Activated naive CD8-positive, alpha-beta T cell treated with anti-CD3 and anti-CD28 coated beads for 36 hours (primary cell): ENCODE measurements around the gene UNC5B. TPM values are rescaled to one million over a fixed set of nuclear protein-coding genes. Genes with fewer than 3 reads are reported as not detected.
A peak's percentile ranks its signal among the peaks of the same experiment; 100 is the strongest.

Experiments used
- DNase-seq: peaks from one replicate; pipeline ENCODE4 v3.0.0; 2021
- H3K27ac Mint-ChIP-seq: one replicate; pipeline ENCODE4 v1.8.0; 2022; ENCODE audit warnings: mild to moderate bottlenecking, moderate library complexity, mixed read lengths
- H3K27me3 Mint-ChIP-seq: one replicate; pipeline ENCODE4 v1.8.0; 2022; ENCODE audit warnings: mild to moderate bottlenecking, mixed read lengths
- H3K36me3 Mint-ChIP-seq: one replicate; pipeline ENCODE4 v1.8.0; 2021; ENCODE audit warnings: mild to moderate bottlenecking, mixed read lengths
- H3K4me1 Mint-ChIP-seq: one replicate; pipeline ENCODE4 v1.8.0; 2021; ENCODE audit warnings: mixed read lengths
- H3K4me3 Mint-ChIP-seq: one replicate; pipeline ENCODE4 v1.8.0; 2022; ENCODE audit warnings: mild to moderate bottlenecking, moderate library complexity, mixed read lengths
- H3K9me3 Mint-ChIP-seq: one replicate; pipeline ENCODE4 v1.8.0; 2022; ENCODE audit warnings: mixed read lengths
- total RNA-seq, 2 experiments: library from RNA; stranded (reverse); gene quantifications; one replicate each; pipeline ENCODE4 v1.2.3, GENCODE V29; 2021

The UNC5B gene
- total RNA-seq, 2 experiments from 2014 or later = 0.04 TPM; not detected in 1

DNA sequence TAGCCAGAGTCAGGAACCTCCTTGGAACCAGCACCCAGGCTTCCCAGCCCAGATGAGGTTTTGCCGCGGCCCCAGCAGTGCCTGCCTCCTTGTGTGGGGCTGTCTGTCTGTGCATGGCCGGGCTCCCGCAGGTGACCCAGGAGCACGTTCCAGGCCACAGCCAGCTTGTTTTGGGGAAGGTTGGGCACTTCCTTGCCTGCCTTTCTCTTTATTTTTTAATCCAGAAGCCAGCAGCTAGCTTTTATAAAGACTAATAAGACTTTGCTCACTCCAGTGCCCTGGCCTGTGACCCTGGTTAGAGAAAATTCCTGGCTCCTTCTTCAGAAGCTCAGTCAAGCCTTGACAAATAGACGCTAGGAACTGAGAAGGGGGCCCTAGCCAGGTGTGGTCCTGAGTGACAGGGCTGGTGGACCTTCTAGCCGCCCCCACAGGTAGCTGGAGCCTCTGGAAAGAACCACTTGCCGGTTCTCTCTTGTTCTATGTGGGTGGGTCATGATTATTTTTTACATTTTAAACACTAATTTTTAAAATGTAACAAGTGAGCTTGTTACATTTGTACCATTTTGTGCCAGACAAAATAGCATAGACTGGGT lies 107.5 kb downstream of the UNC5B start:
- H3K9me3 Mint-ChIP-seq = no peaks in the 10 kb centered on the region
- peaks cover 41% of the 10 kb centered on the region for H3K4me1 Mint-ChIP-seq
- H3K4me3 Mint-ChIP-seq = peak overlapping the region; percentile 97
- no peak overlapping the region for H3K27ac Mint-ChIP-seq
- DNase-seq = no peak
- peaks cover 13% of the 10 kb centered on the region for H3K36me3 Mint-ChIP-seq
- H3K27me3 Mint-ChIP-seq = no peaks in the 10 kb centered on the region

DNA sequence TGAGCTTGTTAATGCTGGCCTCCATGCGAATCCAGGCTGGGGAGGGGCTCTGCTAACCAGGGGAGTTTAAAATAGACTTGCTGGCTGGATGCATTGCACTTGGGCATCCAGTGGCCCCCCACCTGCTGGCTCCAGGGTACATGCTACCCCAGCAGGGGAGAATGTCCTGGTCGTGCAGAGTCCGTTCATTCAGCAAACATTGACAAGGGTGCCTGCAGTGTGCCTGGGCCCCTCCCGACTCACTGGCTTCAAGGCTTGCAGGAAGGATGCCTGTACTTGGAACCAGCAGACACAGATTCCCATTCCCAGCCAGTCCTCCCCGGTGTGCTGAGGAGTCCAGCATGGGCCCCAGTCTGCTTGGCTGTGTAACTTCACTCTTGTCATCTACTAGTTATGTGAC lies 108.2 kb downstream of the UNC5B start:
- Mint-ChIP-seq H3K27ac (no peak overlapping the region), H3K36me3 (peaks cover 13% of the 10 kb centered on the region), H3K27me3 (no peaks in the 10 kb centered on the region), H3K9me3 (no peaks in the 10 kb centered on the region), H3K4me1 (peaks cover 40% of the 10 kb centered on the region), H3K4me3 (peak overlapping the region; percentile 19)
- DNase-seq = no peak

- Mint-ChIP-seq H3K36me3 (peaks cover 13% of the 10 kb centered on the region), H3K9me3 (no peaks in the 10 kb centered on the region), H3K27ac (no peak overlapping the region), H3K4me3 (no peak overlapping the region), H3K27me3 (no peaks in the 10 kb centered on the region), H3K4me1 (peaks cover 32% of the 10 kb centered on the region)
- no peak for DNase-seq
Measured at GRCh38 chr10:71321386-71321785, 109.0 kb downstream of the UNC5B start.

DNA sequence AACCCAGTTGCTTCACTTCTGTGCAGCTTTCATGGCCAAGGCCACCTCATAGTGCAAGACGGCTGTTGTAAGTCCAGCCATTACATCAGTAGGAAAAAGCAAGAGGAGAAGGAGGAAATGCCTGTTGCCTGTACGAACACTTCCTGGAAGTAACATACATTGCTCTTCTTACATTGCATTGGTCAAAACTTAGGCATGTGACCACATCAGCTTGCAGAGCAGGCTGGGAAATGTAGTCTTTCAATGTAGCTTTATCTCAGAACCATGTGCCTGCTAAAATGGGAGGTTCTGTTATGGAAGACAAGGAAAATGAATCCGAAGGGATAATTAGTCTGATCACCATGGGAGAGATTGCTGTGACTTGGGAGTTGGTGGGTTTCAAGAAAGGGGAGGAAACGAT lies 111.0 kb downstream of the UNC5B start:
- Mint-ChIP-seq H3K4me3 (peak overlapping the region; percentile 1), H3K27ac (peak overlapping the region; percentile 16), H3K9me3 (no peaks in the 10 kb centered on the region), H3K27me3 (no peaks in the 10 kb centered on the region), H3K4me1 (peaks cover 24% of the 10 kb centered on the region), H3K36me3 (peaks cover 13% of the 10 kb centered on the region)
- no peak for DNase-seq

- no peak for DNase-seq
- no peaks in the 10 kb centered on the region for H3K9me3 Mint-ChIP-seq
- H3K4me3 Mint-ChIP-seq = no peak overlapping the region
- H3K4me1 Mint-ChIP-seq = peaks cover 21% of the 10 kb centered on the region
- H3K36me3 Mint-ChIP-seq = peaks cover 13% of the 10 kb centered on the region
- H3K27me3 Mint-ChIP-seq = no peaks in the 10 kb centered on the region
- H3K27ac Mint-ChIP-seq = no peak overlapping the region
Measured at GRCh38 chr10:71324743-71325142, 112.4 kb downstream of the UNC5B start.

- Mint-ChIP-seq H3K9me3 (no peaks in the 10 kb centered on the region), H3K4me3 (no peak overlapping the region), H3K27me3 (no peaks in the 10 kb centered on the region), H3K27ac (no peak overlapping the region), H3K4me1 (peaks cover 17% of the 10 kb centered on the region), H3K36me3 (peaks cover 13% of the 10 kb centered on the region)
- DNase-seq = no peak
Measured at GRCh38 chr10:71325267-71325666, 112.9 kb downstream of the UNC5B start.

DNA sequence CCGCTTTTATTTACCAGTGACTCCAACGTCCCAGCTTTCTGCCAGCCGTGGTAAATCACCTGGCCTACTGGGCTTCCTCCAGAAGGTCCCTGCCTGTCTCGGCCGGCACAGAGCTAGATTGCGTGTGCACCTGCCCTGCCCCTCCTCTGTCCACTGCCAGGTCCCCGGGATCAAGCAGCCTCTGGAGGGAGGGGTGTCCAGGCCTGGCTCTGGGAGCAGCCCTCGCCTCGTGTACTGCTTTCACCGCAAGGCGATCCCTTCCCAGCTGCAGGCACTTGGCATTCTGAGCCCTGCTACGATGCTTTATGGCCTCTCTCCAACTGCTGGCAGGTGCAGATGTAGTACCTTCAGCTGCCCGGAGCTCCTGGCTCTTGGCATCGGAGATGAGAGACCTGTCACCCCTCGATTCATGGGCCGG lies 114.1 kb downstream of the UNC5B start:
- Mint-ChIP-seq H3K4me1 (peaks cover 12% of the 10 kb centered on the region), H3K4me3 (no peak overlapping the region), H3K36me3 (peaks cover 13% of the 10 kb centered on the region), H3K27me3 (no peaks in the 10 kb centered on the region), H3K9me3 (no peaks in the 10 kb centered on the region), H3K27ac (no peak overlapping the region)
- DNase-seq = no peak

- H3K36me3 Mint-ChIP-seq = peaks cover 4% of the 10 kb centered on the region
- H3K4me3 Mint-ChIP-seq = no peak overlapping the region
Measured at GRCh38 chr10:71330789-71331404, 118.5 kb downstream of the UNC5B start.

DNA sequence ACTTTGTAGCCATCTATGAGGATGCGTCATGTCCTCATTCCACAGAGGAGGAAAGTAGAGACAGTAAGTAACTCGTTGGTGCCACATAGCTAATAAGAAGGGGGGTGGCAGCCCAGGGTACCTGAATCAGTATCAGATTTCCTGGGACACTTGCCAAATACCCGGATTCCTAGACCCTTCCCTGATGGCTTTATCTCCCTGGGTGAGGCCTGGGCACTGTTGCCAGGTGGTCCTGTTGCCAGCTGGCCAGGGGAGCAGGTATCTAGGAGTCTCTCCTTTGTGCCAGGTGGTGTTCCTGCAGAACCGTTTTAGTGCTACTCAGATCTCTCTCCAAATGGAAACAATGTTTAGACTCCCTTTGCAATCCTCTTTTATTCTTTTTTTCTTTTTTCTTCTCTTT lies 119.4 kb downstream of the UNC5B start:
- no peak for DNase-seq
- no peak overlapping the region for H3K27ac Mint-ChIP-seq
- H3K36me3 Mint-ChIP-seq = peaks cover 4% of the 10 kb centered on the region
- H3K4me1 Mint-ChIP-seq = no peaks in the 10 kb centered on the region
- H3K4me3 Mint-ChIP-seq = no peak overlapping the region
- H3K9me3 Mint-ChIP-seq = no peaks in the 10 kb centered on the region
- H3K27me3 Mint-ChIP-seq = no peaks in the 10 kb centered on the region

More at GRCh38 chr10:71330789-71331404, 118.5 kb downstream of the UNC5B start:
- no peak overlapping the region for H3K27ac Mint-ChIP-seq
- DNase-seq = no peak
- no peaks in the 10 kb centered on the region for H3K4me1 Mint-ChIP-seq
- H3K27me3 Mint-ChIP-seq = no peaks in the 10 kb centered on the region
- H3K9me3 Mint-ChIP-seq = no peaks in the 10 kb centered on the region

GRCh38 chr10:71332466-71332865 lies 120.1 kb downstream of the UNC5B start:
- Mint-ChIP-seq H3K27ac (no peak overlapping the region), H3K36me3 (peaks cover 4% of the 10 kb centered on the region), H3K4me3 (no peak overlapping the region), H3K4me1 (no peaks in the 10 kb centered on the region), H3K27me3 (no peaks in the 10 kb centered on the region), H3K9me3 (no peaks in the 10 kb centered on the region)
- no peak for DNase-seq

GRCh38 chr10:71333129-71333887 lies 120.9 kb downstream of the UNC5B start:
- H3K27ac Mint-ChIP-seq = no peak overlapping the region
- H3K4me3 Mint-ChIP-seq = no peak overlapping the region
- H3K4me1 Mint-ChIP-seq = no peaks in the 10 kb centered on the region
- no peaks in the 10 kb centered on the region for H3K27me3 Mint-ChIP-seq
- H3K36me3 Mint-ChIP-seq = peaks cover 4% of the 10 kb centered on the region
- no peaks in the 10 kb centered on the region for H3K9me3 Mint-ChIP-seq
- DNase-seq = no peak

DNA sequence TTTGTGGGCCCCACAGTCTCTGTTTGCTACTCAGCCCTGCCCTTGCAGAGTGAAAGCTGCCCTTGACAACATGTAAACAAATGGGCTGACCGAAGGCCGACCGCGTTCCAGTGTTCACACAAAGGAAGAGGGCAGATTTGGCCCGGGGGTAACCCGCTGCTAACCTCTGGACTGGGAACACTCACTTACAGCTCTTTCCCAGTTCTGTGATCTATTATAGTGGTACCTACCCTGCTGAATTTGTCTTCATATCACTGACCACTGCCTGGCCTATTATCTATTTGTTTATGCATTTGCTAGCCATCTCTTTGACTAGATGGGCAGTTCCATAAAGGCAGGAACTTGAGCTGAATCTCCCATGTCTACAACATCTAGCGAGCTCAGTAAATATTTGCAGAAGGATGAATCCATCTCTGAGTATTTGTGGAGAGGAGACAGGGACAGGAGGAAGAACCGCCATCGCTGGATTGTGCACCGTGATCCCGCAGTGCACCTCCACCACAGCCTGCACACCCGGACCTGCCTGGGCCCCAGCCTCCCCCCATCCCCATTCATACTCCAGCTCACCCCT lies 121.9 kb downstream of the UNC5B start:
- Mint-ChIP-seq H3K9me3 (no peaks in the 10 kb centered on the region), H3K36me3 (peaks cover 4% of the 10 kb centered on the region), H3K4me1 (no peaks in the 10 kb centered on the region), H3K27me3 (no peaks in the 10 kb centered on the region), H3K4me3 (no peak overlapping the region), H3K27ac (no peak overlapping the region)
- no peak for DNase-seq

DNA sequence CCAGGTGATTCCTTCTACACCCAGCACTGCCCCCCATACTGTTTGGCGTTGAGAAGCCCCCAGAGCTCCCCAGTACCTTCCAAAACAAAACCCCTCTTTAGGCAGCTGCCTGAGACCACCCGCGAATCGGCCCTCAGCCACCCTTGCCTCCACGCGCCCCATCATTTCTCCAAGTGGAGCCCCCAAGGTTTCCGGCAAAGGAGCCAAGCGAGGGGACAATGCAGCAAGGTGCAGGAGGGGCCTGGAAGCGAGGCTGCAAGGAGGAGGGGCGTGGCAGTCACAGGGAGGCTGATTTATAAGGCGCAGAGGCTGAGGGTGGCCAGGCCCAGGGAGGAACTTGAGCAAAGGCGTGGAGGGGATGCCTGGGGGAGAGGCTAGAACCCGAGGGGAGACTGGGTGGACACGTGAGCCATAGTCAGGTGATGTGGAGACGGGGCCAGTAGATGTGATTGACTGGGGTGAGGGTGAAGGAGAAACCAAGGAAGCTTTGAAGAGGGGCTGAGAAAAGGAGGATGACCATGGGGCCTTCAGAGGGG lies 122.9 kb downstream of the UNC5B start:
- Mint-ChIP-seq H3K36me3 (peaks cover 4% of the 10 kb centered on the region), H3K4me1 (no peaks in the 10 kb centered on the region), H3K27ac (no peak overlapping the region), H3K27me3 (no peaks in the 10 kb centered on the region), H3K9me3 (no peaks in the 10 kb centered on the region), H3K4me3 (no peak overlapping the region)
- DNase-seq = no peak

DNA sequence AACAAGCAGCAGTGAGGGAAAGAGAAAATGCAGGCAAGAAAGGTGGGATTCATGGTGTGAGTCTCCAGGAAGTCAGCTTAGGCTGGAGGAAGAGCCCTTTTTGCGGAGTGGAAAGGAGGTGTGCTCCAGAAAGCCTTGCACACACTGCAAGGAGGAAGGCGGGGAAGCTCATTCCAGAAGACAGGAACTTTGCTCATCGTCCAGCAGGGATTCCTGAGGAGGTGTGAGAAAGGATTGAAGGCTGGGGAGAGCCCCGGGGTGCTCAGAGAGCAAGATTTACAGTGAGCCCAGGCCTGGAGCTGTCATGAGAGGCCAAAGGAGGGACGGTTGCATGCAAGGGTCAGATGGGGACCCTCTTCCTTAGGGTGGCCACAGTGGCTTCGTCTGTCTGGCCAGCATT lies 124.3 kb downstream of the UNC5B start:
- Mint-ChIP-seq H3K4me1 (no peaks in the 10 kb centered on the region), H3K9me3 (no peaks in the 10 kb centered on the region), H3K36me3 (peaks cover 6% of the 10 kb centered on the region), H3K27ac (no peak overlapping the region), H3K4me3 (no peak overlapping the region), H3K27me3 (no peaks in the 10 kb centered on the region)
- no peak for DNase-seq

- H3K4me3 Mint-ChIP-seq = no peak overlapping the region
- H3K27ac Mint-ChIP-seq = no peak overlapping the region
- peaks cover 6% of the 10 kb centered on the region for H3K36me3 Mint-ChIP-seq
- no peak for DNase-seq
- no peaks in the 10 kb centered on the region for H3K9me3 Mint-ChIP-seq
- no peaks in the 10 kb centered on the region for H3K4me1 Mint-ChIP-seq
- H3K27me3 Mint-ChIP-seq = no peaks in the 10 kb centered on the region
Measured at GRCh38 chr10:71337219-71337701, 124.9 kb downstream of the UNC5B start.
